GM21619 (cell line): ENCODE results near the gene ROR1.
"Not testable (repeated sequence)": the region's sequence is repeated elsewhere in the genome, so short reads cannot be mapped to it uniquely, and the experiment has no call there.

Experiments used
- ATAC-seq: cut with Tn5 transposase; IDR thresholded peaks from one replicate; pipeline ENCODE4 v1.9.1; 2021; ENCODE audit not compliant: unreplicated experiment

The ROR1 gene

GRCh38 chr1:63821091-63822005 lies 47.5 kb downstream of the ROR1 start:
- no peak for ATAC-seq

GRCh38 chr1:63822540-63822939 lies 48.7 kb downstream of the ROR1 start:
- ATAC-seq, result no peak

DNA sequence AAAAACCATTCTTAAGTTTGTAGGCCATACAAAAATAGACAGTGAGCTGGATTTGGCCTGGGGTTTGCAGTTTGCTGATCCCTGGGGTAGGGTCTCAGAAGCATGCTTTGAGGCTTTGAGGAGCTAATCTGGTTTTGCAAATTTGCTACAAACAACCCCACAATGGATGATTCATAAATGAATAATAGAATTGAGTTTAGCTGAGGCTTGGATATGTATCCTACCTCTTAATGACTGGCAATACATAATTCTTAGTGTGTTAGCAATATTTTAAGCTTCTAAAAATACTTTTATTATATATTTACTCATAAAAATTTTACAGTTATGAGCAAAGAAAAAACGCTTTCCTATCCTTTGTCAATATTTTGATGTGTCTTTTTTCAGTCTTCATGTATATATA lies 50.6 kb downstream of the ROR1 start:
- ATAC-seq, result no peak

GRCh38 chr1:63825111-63825510 lies 51.3 kb downstream of the ROR1 start:
- ATAC-seq, result no peak

- ATAC-seq, result not testable (repeated sequence)
Observed at GRCh38 chr1:63826246-63826861, 52.5 kb downstream of the ROR1 start.

DNA sequence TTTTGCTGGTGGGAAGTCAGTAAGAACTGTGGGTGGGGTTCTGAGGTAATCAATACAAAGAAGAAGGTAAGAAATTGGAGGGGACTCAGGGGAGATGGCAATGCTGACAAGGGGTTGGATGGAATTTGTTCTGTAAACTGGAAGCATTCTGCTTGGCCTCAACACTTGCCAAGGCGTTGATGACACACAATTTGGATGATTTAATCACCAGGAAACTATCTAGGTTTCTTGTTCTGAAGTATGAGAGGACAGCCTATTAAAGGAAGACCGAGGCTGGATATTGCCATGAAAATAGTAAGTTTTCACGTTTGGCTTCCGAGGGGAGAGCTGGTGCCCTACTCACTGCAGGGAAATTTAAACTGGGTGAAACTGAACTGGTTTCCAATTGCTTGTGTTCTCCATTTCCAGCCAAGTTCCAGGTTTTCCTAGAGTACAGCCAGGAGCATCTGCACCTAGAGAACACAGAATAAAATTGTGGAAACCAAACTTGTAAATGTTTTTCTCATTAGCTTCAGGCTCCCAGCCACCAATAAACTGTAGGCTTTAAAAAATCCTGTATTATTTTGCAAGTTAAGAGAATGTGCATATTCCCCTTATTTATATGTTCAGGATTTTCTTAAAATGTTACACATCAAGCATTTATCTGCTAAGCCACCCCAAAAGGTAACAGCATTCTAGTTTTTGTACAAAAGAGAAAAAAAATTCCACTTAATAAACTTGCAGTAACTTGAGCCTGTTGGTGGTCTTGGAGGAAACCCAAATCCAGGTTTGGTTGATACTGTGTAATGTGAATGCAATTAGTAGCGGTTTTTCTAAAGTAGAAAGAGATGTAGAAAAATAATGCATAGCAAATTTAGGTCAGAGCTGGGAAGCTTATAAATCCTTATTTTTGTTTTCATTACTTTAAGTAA lies 53.8 kb downstream of the ROR1 start:
- no peak for ATAC-seq

DNA sequence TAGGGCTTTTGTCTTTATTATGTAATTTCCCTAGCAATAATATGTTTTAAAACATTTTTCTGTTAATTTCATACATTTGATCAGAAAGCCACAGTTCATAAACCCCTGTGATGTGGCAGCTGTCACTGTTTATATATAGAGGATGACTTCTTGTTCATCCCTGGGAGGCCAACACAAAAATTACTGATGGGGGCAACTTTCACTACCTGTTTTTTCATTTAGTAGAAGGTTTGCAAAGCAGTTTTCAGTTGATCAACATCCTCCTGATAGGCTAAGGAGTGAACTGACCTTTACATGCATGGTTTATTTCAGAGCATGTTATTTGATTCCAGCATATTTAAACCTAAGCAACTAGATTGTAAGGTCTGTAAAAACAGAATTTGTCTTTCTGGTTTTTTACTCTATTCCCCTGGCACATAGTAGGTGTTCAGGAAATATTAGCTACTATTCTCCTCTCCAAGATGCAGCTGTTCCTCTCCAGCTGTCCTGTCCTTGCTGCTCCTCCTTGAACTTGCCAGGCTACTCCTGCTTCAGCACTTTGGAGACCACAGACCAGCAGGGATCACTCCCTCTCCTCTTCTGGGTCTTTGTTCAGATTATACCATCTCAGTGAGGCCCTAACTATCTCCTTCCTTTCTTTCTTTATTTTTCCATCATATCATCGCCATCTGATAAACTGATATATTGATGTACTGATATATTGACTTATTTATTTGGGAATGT lies 54.7 kb downstream of the ROR1 start:
- ATAC-seq, result peak; percentile 72

- ATAC-seq, result no peak
Observed at GRCh38 chr1:63829349-63830327, 55.8 kb downstream of the ROR1 start.

DNA sequence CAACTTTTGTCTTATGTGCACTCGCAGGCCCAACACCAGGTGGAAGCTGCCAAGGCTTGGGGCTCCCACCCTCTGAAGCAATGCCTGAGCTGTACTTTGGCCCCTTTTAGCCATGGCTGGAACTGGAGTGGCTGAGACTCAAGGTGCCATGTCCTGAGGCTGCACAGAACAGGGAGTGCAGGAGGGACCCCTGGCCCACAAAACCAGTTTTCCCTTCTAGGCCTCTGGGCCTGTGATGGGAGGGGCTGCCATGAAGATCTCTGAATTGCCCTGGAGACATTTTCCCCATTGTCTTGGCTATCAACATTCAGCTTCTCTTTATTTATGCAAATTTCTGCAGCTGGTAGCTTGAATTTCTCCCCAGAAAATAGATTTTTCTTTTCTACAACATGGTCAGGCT lies 57.6 kb downstream of the ROR1 start:
- ATAC-seq, result no peak

DNA sequence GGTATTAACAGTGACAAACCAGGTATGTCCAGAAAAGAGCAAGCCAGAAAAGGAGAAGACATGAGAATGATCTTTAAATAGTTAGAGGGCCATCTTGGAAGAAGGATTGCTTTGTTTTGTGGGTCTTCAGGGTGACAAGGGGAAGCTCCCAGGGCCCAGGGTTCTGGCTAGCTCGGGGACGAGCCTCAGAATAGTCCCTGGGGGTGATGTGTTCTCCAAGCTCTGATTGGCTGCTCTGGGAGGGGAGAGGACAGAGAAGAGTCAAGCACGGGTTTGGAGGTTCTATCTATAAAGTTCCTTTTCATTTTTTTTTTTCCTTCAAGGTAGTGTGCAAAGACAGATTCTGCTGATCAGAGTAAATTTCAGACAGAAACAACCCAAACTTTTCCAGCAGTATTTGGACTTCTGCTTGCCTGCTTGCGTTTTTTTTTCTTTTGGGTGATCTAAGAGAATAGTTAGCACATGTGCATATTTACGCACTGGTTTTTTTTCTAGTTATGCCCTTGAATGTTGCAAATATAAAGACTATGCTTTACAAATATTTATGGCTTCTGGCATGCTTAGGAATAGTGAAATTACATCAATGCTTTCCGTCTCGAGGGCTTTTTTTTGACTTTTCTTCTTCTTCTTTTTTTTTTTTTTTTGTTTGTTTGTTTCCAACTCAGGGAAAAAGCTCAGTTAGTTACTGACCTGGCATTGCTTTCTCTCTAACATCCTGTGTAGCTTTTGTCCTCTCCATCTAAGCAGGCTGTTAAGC lies 59.7 kb downstream of the ROR1 start:
- no peak for ATAC-seq

DNA sequence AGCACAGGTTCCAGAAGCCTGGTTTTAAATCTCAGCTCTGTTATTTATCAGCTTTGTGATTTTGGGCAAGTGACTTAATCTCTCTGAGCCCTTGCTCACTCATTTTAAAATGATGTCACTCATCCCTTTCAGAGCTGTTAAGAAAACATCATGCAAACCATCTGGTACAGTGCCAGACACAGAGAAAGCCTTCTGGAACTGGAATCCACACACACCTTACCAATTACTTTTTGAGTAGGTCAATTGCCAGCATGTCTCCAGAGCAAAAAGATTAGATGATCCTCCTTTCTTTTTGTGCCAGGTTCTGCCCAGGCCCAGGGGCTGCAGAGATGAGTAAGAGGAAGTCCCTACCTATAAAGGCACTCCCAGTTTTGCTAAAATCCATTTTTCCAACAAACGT lies 61.3 kb downstream of the ROR1 start:
- ATAC-seq, result no peak

DNA sequence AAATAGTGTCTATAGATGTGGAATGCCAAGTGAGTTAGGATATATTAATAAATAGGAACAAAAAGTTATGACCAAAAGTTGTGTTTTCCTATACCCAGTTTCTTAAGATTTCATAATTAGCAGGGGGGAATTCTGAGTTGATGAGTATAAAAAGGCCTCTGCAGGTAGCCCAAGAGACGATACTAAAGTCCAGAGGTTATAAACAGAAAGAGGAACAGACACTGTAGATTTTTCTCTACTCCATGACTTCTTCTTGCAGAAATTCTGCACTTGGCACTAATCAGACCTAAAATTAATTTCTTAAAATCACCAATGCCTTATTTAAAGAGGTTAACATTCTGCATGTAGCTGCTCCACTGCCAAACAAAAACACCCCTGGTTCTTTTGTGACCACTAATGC lies 62.6 kb downstream of the ROR1 start:
- ATAC-seq, result no peak

GRCh38 chr1:63836830-63837229 lies 63.0 kb downstream of the ROR1 start:
- ATAC-seq, result no peak

DNA sequence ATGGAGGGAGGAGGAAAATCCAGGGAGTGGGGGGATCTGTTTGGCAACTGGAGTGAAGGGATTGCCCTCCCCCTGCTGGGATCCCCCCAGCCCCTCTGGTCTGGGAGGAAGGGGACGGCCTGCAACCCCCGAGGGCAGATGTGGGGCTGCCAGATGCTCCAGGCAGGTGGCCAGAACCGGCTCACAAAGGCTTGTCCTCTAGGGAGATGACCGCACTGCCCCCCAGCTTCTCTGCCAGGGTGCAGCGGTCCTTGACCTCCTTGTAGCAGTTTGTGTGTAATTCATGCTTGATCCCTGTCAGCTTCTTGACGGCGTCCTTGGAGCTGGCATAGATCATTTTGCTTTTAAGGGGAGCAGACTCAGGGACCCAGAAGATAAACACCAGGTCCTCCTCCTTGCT lies 69.2 kb downstream of the ROR1 start:
- no peak for ATAC-seq

GRCh38 chr1:63843884-63844283 lies 70.1 kb downstream of the ROR1 start:
- ATAC-seq, result no peak

- ATAC-seq, result no peak
Observed at GRCh38 chr1:63845346-63845745, 71.5 kb downstream of the ROR1 start.

DNA sequence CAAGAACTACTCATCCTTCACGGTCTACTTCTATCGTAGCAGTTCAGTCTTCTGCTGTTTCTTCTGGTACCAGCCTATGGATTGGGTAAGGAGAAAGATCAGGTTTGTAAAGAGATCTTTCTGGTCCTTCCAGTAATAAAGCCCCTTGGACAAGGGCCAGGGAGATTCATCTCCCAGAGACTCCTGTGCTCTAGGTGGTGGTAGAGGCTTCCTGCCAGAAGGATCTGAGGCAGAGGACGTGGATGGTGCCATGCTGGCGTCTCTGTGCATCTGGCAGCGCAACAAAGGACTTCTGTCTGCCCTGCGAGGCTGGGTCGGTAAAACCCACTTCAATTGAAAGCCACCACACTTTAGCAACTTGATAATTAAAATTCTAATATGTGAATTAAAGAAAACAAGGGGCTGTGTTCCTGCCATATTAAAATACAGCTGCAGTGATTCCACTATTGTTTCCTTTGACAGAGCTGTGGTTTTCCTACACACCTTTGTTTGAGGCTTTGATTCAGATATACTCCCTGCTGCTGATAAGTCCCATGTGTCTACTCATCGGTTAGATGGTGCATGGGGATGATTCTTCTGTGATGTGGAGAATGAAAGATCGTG lies 73.6 kb downstream of the ROR1 start:
- ATAC-seq, result no peak

DNA sequence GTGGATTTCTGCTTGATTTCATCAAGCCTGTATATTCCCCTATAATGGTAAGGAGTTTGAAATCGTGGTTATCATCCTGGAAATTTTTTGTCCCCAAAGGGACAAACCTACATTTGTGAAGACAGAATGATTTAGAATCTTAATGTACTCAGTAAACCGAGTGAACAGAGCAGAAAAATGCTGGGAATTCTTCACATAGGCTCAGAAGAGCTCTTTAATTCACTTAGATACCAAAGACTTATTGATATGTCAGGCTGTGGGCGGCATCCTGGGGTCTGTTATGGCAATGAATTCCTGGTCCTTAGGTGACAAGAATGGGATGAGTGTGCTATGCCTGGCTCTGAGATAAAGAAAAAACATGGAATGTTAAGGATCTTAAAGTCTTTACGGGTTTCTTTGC lies 74.9 kb downstream of the ROR1 start:
- no peak for ATAC-seq

DNA sequence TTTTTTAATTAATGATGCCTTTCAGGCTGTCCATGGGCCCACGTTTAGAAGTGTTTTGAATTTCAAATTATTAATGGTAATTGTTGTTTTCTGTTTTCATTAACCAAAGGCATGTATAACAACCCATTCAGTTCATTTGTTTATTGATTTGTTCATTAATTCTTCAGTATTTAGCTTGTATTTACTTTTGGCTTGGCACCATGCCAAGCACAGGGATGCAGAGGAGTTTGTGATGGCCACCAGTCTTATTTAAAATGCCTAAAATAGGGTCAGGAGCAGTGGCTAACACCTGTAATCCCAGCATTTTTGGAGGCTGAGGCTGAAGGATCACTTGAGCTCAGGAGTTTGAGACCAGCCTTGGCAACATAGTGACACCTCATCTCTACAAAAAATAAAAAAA lies 75.3 kb downstream of the ROR1 start:
- no peak for ATAC-seq
